ENCODE measurements around the gene SRM.
"Not testable (repeated sequence)": the region's sequence is repeated elsewhere in the genome, so short reads cannot be mapped to it uniquely, and the experiment has no call there.

The SRM gene

DNA sequence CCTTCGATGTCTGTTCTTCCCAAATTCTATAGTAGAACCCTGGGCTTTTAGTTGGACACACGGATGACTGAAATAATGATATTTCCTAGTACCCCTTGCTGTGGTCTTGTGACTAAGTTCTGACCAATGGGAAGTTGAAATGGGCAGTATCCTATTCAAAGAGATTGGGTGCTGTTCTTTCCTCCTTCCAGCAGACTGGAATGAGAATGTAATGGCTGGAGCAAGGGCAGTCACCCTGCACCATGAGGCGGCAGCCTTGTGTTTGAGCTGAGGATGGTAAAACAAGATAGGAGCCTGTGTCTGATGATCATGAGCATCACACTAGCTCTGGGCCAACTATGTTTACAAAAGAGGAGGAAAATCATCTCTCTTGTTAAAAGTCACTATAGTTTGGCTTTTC is 5.1 kb upstream of the SRM start:
- DNase-seq (ENCODE audit: low read depth): no peak

DNA sequence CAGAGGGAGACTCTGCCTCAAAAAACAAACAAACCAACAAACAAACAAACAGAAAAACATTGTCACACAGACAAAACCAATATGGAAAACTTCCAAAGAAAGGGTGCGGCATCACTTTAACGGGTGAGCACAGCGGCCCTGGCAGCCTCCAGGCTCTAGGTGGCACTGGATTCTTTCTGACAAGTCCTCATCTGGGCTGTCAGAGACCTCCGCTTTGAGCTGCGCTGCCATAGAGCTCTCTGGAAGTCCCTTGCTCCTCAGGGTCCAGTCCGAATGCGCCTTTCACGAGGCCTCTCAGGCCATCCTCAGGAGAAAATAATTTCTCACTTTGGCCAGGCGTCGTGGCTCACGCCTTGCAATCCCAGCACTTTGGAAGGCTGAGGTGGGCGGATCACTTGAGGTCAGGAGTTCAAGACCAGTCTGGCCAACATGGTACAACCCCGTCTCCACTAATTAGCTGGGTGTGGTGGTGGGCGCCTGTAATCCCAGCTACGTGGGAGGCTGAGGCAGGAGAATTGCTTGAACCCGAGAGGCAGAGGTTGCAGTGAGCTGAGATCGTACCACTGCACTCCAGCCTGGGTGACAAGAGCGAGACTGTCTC is 4.2 kb upstream of the SRM start:
- DNase-seq (ENCODE audit: low read depth): not testable (repeated sequence)

DNA sequence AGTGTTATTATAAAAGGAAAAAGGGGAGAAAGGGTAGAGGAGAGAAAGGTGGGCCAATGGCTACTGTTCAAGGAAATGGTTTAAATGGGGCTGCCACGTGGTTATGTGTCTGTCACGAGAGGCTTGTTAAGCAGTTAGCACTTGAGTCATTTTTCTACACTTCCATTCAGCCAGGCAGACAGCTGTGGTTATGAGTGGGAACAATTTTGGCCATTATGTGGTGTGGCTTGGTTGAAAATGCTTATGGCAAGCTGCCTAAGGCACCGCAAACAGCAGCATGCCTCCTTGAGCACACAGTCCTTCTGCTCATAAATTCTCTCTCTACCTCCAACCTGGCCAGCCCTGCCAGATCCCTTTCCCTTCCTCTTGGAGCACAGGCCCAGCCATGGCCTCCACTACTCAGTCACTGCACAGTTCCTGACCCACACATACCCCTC is 3.2 kb upstream of the SRM start:
- peak; percentile 28 for DNase-seq (ENCODE audit: low read depth)

DNA sequence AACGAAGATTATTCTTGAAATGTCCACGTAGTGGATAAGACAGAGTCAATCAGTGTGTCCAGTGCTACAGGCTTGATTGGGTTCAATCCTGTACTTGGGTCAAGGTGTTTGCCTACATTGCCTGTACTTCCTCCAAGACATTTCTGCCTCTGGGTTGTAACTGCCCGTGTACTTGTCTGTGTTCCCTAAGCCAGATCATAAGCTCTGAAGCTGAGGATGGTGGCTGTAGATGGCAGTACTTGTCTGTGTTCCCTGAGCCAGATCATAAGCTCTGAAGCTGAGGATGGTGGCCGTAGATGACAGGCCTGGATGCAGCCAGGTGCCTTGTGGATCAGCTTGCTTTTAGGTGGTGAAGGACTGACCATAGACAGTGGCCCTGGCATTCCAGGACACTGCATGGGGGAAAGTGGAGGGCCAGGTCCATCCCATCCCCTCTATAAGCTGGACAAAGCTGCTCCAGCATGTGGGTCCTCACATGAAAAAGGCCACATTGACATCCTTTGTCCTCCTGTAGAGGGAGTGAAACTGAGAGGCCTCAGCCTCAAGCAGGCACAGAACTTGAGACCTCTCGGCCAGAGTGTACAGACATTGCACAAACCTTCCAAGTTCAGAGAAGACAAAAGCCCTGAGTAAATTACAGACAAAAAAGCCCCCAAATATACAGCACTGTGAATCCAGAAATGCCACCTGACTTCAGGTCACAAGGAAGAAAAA is 2.0 kb upstream of the SRM start:
- no peak for DNase-seq (ENCODE audit: low read depth)

DNA sequence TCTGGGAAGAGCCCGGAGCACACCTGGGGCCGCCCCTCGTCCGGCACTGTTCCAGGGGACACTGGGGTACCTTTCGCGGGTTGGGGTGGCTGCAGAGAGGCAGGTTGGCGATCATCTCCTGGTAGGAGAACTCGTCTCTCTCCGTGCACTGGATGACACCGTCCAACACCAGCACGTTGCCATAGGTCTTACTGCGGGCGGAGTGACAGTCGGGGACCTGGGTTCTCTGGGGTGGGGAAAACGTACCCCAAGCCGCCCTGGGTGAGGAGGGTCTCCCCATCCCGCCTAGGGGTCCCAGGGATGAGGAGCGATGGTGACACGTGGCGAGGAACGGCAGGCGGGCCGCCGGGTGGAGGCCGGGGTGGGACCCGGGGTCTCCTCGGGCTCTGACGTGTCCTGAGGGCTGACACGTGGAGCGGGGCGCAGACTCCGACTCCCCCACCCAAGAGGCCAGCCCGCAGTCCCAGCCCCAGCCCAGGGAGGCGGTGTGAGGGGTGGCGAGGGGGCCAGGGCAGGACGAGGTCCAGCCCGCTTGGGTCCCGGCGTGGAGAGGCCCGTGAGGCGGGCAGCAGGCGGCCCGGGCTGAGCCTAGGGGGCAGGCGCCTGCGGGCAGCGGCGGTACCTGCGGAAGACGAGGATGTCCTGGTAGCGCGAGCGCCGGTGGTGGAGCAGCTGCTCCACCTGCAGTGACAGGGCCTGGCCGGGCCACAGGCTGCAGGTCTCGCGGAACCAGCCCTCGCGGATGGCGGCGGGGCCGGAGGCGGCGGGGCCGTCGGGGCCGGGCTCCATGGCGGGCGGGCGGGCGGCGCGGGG is 457 bp downstream of the SRM start:
- no peak for DNase-seq (ENCODE audit: low read depth)

DNA sequence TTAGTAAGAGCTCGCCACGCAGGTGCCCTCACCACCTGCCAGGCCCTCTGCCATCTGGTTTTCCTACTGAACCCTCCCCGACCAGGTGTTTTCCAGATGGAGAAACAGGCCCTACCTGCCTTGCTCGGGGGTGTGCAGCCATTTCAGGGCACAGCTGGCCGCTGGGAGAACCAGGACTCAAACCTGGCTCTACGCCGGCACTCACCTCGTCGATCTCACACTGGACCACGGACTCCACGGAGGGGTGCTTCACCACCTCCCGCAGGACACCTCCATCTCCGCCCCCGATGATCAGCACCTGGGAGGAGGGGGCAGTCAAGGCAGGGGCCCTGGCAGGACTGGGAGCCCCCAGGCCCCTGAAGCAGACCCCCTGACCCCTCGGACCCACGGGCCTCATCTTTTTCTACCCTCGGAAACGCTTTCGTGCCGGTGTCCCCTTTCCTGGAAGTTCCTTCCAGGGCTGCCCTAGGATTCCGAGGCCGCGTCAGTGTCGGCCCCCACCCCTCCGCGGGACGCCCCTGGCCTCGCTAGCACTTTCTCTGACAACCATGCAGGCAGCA is 1.1 kb downstream of the SRM start:
- DNase-seq (ENCODE audit: low read depth): no peak

DNA sequence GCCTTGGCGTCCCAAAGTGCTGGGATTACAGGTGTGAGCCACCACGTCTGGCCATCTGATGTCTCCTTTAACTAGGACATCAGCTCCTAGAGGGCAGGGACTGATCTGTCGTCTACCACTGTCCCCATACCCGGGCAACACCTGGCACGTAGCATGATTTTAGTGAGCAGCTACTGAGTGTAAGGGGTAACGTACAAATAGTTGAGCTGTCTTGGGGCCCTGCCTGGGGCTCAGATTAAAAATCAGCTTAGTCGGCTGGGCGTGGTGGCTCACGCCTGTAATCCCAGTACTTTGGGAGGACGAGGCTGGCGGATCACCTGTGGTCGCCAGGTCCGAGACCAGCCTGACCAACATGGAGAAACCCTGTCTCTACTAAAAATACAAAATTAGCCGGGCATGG is 1.8 kb downstream of the SRM start:
- DNase-seq (ENCODE audit: low read depth): no peak

DNA sequence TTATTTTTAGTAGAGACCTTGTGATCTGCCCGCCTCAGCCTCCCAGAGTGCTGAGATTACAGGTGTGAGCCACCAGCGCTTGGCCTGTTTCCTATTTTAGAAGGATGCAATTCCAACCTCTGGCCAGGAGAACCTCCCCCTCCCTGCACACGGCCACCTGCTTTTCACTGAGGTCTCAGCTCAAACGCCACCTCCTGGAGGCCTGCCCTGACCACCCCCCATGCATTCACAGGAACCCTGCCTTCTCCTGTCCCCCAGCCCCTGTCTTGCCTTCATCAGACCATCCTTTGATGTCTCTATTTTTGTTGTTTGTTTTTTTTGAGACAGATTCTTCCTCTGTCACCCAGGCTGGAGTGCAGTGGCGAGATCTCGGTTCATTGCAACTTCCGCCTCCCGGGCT is 2.3 kb downstream of the SRM start:
- DNase-seq (ENCODE audit: low read depth): no peak

DNA sequence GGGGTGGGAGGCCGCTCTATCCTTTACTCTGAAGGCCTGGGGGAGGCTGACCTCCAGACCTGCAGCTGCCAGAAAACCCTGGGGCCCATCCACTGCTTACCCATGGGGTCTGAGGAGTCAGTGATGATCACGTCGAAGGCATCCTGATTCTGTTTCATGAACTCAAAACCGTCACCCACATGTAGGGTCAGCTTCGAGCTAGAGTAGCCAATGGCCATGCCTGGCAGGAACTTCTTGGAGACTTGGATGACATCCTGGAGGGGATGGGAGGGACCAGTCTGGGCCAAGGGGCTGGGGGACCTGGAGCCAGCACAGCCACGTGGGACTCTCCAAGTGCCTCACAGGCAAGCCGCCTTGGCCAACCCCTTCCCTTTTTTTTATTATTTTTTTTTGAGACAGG is 3.3 kb downstream of the SRM start:
- no peak for DNase-seq (ENCODE audit: low read depth)

DNA sequence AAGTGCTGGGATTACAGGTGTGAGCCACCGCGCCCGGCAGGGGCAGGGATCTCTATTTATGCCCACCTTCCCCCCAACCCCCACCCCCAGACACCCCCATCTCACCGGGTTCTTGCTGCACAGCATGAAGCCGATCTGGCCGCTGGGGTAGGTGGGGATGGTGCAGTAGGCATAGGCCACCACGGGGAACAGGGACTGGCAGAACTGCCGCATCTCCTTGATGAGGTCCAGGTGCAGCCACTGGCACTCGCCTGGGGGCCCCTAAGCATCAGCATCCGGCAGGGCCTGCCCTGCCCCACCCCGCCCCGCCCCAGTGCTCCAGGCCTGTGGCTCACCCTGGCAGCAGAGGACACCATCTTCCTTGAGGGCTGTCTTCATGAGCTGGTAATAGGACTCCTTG is 4.1 kb downstream of the SRM start:
- DNase-seq (ENCODE audit: low read depth): no peak

DNA sequence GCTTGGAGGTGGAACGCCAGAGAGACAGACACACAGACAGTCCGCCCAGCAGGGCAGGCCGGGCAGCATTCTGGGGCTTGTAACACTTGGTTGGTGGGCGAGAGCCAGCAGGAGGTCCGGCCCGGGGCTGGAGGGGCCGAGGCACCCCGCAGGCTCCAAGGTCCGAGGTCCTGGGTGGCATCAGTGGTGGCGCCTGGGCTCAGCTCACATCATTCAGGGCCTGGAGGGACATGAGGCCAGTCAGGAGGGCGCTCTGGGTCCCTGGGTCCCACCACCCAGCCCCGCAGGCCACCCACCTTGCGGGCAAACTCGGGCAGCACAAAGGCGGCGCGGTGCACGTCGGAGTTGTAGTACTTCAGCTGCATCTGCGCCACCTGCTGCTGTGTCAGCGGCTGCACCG is 5.2 kb downstream of the SRM start:
- no peak for DNase-seq (ENCODE audit: low read depth)

DNA sequence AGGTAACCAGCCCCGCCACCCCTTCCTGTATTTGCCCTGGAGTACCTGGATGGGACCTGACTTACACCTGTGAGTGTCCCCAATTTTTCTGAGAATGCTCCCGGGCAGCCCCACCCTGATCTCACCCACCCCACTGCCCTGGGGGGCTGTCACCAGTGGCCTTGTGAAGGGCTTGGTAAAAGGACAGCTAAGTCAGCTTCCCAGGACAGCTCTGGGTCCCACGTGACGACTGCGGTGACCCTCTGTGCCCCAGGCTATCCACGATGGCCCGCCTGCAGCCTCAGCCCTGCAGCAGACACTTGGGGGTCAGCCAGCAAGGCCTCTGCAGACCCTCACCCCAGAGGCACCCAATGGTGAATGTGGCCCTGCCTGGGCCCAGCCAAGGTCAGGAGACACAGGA is 5.6 kb downstream of the SRM start:
- no peak for DNase-seq (ENCODE audit: low read depth)

DNA sequence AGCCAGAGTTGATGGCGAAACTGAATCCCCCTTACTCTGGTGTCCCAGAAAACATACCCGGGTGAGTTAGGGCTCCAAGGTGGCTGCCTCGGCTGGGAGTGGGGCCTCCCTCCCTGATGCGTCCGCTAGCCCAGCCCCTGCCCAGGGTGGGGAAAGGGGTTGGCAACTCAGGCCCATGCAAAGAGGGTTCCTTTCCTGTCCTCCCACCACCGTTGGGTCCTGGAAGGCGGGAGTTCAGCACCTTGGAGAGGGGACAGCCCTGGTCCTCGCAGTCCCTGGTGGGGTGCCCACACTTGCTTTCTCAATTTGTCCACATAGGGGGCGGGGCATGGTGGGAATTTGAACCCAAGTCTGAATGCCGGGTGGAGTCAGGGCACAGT is 6.1 kb downstream of the SRM start:
- no peak for DNase-seq (ENCODE audit: low read depth)

DNA sequence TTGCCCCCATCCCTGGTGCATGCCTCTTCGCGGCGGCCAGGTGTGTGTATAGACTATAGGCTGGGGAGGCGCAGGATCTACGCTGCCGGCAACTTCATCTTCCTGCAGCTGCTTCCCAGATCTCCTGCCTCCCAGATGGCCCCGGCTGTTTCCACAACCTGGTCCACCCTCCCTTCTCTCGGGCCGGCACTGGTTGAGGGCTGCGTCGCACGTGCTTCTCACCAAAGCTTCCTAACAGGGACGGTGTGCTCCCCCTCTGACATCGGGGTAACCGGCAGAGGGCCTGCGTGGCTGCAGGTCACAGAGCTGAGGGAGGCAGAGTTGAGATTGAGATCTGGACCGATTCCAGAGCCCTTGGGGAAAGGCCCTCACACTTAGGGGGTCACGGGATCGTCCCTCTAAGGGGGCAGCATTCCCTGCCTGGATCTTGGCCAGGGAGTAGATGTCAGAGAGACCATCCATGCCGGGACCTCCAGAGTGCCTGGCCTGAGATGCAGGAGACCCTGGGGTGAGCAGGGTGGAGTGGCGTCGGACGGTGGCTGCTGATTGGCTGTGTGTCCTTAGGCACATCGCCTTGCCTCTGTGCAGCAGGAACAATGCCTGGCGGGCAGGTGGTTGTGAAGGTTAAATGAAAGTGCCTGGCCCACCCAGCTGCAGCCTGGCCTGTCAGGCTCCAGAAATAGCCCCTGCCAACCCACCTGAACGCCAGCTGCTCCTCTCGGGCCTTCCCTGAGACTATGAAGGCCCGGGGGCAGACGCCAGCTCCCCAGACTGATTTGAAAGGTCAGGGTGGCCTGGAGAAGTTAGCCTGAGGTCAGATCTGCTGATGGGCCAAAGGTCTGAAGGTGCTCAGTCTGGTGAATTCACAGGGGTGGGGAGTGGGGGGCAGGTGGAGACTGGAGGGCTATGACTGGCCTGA is 6.7 kb downstream of the SRM start:
- no peak for DNase-seq (ENCODE audit: low read depth)

DNA sequence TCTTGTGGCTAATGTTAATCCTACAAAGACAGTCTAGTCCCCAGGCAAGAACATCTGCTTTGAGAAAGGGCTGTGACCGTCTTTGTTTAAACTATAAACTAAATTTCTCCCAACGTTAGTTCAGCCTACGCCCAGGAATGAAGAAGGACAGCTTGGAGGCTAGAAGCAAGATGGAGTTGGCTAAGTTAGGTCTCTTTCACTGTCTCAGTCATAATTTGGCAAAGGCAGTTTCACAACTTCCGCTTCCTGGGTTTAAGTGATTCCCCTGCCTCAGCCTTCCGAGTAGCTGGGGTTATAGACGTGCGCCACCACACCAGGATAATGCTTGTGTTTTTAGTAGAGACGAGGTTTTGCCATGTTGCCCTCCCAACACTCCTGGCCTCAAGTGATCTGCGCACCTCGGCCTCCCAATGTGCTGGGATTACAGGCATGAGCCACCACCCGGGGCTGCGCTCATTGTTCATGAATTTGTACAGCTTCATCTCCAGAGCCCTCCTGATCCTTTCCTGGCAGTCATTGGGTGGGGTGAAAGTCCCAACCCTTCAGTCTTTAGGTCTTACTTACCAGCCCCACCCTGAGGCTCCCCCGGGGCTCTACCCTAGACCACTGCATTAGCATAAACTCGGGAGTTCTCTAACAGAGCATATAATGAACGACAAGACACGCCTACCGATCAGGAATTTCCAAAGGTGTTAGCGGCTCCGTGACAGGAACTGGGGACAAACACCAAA is 7.9 kb downstream of the SRM start:
- DNase-seq (ENCODE audit: low read depth): no peak

DNA sequence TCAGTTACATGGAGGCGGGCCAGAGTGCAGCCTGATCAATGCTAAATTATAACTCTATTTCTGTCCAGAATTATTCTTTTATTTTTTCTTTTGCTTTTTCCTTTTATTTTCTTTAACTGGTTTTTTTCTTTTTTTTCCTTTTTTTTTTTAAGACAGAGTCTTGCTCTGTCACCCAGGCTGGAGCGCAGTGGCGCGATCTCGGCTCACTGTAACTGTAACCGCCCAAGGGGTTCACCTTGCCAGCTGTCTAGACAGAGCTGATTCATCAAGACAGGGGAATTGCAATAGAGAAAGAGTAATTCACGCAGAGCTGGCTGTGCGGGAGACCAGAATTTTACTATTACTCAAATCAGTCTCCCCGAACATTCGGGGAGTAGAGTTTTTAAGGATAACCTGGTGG is 8.7 kb downstream of the SRM start:
- not testable (repeated sequence) for DNase-seq (ENCODE audit: low read depth)

DNA sequence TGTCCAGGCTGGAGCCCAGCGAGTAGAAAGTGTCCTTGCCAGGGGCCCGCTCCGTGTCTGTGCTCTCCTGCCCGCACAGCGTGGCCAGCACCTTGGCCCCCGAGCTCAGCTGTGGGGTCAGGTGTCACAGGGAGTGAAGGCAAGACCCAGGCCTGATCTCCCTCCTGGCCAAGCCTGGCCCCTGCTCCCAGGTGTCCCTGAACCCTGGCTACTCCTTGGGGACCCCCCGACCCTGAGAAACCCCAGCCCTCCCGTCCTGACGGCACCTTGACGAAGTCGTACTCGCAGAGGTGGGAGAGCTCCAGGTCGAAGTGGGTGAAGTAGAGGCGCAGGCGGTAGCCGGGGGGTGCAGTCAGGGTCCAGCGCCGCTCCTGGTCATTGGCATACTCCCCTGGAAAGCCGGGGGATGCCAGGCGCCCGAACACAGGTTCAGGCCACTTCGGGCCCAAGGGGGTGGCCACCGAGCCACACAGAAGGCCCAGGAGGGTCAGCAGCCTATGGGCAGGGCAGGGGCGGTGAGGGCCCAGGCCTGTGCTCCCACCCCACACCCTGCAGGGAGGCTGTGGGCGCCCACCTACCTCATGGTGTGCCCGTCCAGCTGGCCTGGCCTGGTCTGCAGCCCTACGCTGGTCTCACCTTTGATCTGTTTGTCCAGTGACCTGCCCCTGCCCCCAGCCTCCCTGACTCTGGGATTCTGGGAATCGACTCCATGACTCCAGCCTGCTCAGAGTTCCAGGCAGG is 13.0 kb downstream of the SRM start, which contains the start of gene MASP2:
Gene MASP2 (minus strand): TSS at position 615 of the 741 bp plus-strand sequence. CDS start 32 bp downstream, at position 583.
- no peak for DNase-seq (ENCODE audit: low read depth)

DNA sequence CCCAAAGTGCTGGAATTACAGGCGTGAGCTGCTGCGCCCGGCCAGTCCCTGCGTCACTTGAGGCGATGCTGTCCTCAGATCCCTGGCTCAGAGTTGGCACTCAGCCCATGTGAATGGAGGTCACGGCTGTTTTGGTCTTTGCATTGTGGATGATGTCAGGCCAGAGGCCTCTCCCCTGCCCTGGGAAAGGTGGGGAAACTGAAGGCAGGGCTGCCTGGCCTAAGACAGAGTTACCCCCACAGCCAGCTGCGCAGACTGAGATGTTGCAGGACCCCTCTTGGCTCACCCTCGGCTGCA is 13.6 kb downstream of the SRM start:
- DNase-seq (ENCODE audit: low read depth): no peak

DNA sequence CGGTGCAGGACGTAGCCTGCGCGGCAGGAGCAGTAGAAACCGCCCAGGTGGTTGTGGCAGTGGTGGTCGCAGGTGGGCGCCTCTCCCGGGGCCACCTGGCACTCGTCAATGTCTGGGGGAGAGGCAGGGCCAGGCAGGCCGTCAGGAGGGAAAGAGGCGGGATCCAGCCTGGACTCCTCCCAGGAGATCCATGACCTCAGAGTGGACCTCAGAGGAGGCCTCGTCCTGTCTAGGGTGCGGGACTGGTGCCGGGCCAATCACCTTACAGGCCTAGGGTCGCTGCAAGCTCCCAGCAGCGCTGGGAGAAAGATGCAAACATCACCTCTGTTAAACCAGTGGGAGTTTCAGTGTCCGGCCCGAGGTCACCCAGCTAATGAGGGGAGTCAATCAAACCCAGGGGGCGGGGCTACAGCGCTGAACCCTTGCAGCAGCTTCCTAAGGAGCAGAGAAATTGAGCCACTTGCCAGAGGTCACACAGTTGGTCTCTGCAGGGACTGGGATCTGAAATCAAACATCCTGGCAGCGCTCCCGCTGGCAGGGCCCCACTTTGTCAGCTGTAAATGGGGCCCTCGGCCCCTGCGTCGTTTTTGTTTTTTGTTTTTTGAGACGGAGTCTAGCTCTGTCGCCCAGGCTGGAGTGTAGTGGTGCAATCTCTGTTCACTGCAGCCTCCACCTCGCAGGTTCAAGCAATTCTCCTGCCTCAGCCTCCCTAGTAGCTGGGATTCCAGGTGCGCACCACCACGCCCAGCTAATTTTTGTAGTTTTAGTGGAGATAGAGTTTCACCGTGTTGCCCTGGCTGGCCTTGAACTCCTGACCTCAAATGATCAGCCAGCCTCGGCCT is 14.2 kb downstream of the SRM start:
- no peak for DNase-seq (ENCODE audit: low read depth)
